HepG2 (cell line): Measurements from ENCODE around the gene COPS3. TPM values are rescaled to one million over a fixed set of nuclear protein-coding genes. Genes with fewer than 3 reads are reported as not detected.
"Not testable (repeated sequence)": the region's sequence is repeated elsewhere in the genome, so short reads cannot be mapped to it uniquely, and the experiment has no call there.

Source experiments
- ATAC-seq: fragments of 200-7000 bp; cut with Tn5 transposase; 3 replicates; pipeline ENCODE4 v1.9.1; 2020; ENCODE audit warnings: mild to moderate bottlenecking, moderate library complexity
- BruUV-seq: library from RNA; stranded (reverse); fragments of 400-500 nt; replicated peaks from 2 replicates; lab custom pipeline; 2021; lab: Mats Ljungman, UMichigan
- CTCF ChIA-PET: fragments of 300-600 bp; formaldehyde crosslinking; extraction: SDS; loops from one replicate; lab custom pipeline; 2021; ENCODE audit warnings: low total read pairs, inconsistent platforms, low intra/inter-chr PET ratio; lab: Yijun Ruan, JAX
- POLR2A ChIA-PET: fragments of 350-600 bp; sonication (Branson Sonifier 250); formaldehyde crosslinking; loops from one replicate; lab custom pipeline; 2020; ENCODE audit warnings: antibody characterized with exemption, inconsistent platforms; lab: Yijun Ruan, JAX
- DNase-seq: peaks from one replicate; pipeline ENCODE4 v3.0.0-alpha.2; 2015; ENCODE audit warnings: low spot score
- FAIRE-seq: peaks from 3 replicates; lab custom pipeline; 2011; peaks lifted over from hg19 to GRCh38; lab: Jason Lieb, UNC
- H2AFZ ChIP-seq: one replicate; pipeline ENCODE4 v1.6.1; 2011; ENCODE audit warnings: low read length, inconsistent platforms
- H3K27ac ChIP-seq: fragments of 300-600 bp; 3 replicates; pipeline ENCODE4 v1.8.0; 2011; ENCODE audit warnings: mixed run types, mild to moderate bottlenecking, mixed read lengths, low read length, inconsistent platforms; ENCODE audit not compliant: insufficient read depth; ENCODE audit errors: extremely low read length
- H3K27me3 ChIP-seq, 2 experiments: fragments of 200-600 bp in 1 of 2; 2 replicates in 1 of 2; 3 replicates in 1 of 2; pipeline versions ENCODE4 v1.6.0 to v1.8.0; 2011; ENCODE audit warnings: low read length in 2 of 2, mild to moderate bottlenecking in 2 of 2, moderate library complexity in 2 of 2, inconsistent platforms in 1 of 2; ENCODE audit not compliant: insufficient read depth in 2 of 2, control insufficient read depth in 1 of 2
- H3K36me3 ChIP-seq, 2 experiments: fragments of 200-600 bp in 1 of 2; replicated peaks in 1 of 2; 2 replicates in 1 of 2; 3 replicates in 1 of 2; pipeline versions ENCODE4 v1.5.1 to v1.8.0; 2011; ENCODE audit warnings: low read length in 2 of 2, inconsistent platforms in 1 of 2; ENCODE audit not compliant: insufficient read depth in 2 of 2, control insufficient read depth in 1 of 2
- H3K4me1 ChIP-seq: 2 replicates; pipeline ENCODE4 v1.5.1; 2012; ENCODE audit warnings: low read length, inconsistent platforms; ENCODE audit not compliant: insufficient read depth
- H3K4me2 ChIP-seq: 2 replicates; pipeline ENCODE4 v1.6.0; 2011; ENCODE audit warnings: low read depth, low read length, inconsistent platforms
- H3K4me3 ChIP-seq, 3 experiments: fragments of 200-600 bp in 1 of 3; sonication (generic), shearing (Covaris generic) in 1 of 3; replicated peaks in 1 of 3; 2 replicates each; pipeline ENCODE4 v1.5.1; 2011 to 2016; ENCODE audit warnings: low read length in 3 of 3, inconsistent platforms in 2 of 3, low read depth in 2 of 3, mild to moderate bottlenecking in 2 of 3, control low read depth in 1 of 3, mixed read lengths in 1 of 3; ENCODE audit not compliant: insufficient read depth in 1 of 3
- H3K79me2 ChIP-seq: one replicate; pipeline ENCODE4 v1.6.1; 2011; ENCODE audit warnings: low read length, inconsistent platforms; ENCODE audit not compliant: insufficient read depth
- H3K9ac ChIP-seq: 2 replicates; pipeline ENCODE4 v1.6.0; 2011; ENCODE audit warnings: mild to moderate bottlenecking, low read depth, low read length, inconsistent platforms; ENCODE audit not compliant: insufficient read depth
- H3K9me3 ChIP-seq: 2 replicates; pipeline ENCODE4 v1.5.1; 2012; ENCODE audit warnings: mild to moderate bottlenecking, low read length
- H4K20me1 ChIP-seq: 2 replicates; pipeline ENCODE4 v1.6.0; 2011; ENCODE audit warnings: inconsistent platforms, mild to moderate bottlenecking, low read length, moderate library complexity; ENCODE audit not compliant: insufficient read depth
- MBNL3 ChIP-seq: fragments of 250-450 bp; sonication (Bioruptor Pico); conservative IDR thresholded peaks from 2 replicates; pipeline ENCODE4 v1.8.0; 2022; ENCODE audit warnings: mild to moderate bottlenecking, inconsistent platforms
- TP53 ChIP-seq: sonication (generic); formaldehyde crosslinking; conservative IDR thresholded peaks from 2 replicates; pipeline ENCODE4 v1.4.0; 2020; ENCODE audit warnings: missing genetic modification reagents
- ZNF121 ChIP-seq: sonication (generic); formaldehyde crosslinking; IDR thresholded peaks from 2 replicates; pipeline ENCODE4 v1.5.0; 2020; ENCODE audit warnings: mild to moderate bottlenecking, missing genetic modification reagents
- WGBS: methylation state at CpG from one replicate; pipeline ENCODE4 v1.1.6; 2017; ENCODE audit warnings: low lambda C conversion rate; 5-methylcytosine and 5-hydroxymethylcytosine counted together
- in situ Hi-C: cut with HindIII; loops from 2 replicates; pipeline ENCODE4 v1.10.0; 2017; ENCODE audit warnings: low pct_unique_long_range_greater_than_20kb; ENCODE audit not compliant: extremely low pct_ligation_motif_present
- intact Hi-C: fragments of 100-400 bp; cut with micrococcal nuclease; formaldehyde crosslinking; loops from one replicate; pipeline ENCODE4 v1.10.0; 2022; ENCODE audit not compliant: unreplicated experiment
- polyA plus RNA-seq, 8 experiments: library from polyadenylated mRNA; depleted of rRNA in 3 of 8; stranded (reverse) in 7 of 8; unstranded in 1 of 8; fragments of >200 nt; fragmentation: Illumina TruSeq in 4 of 8; extraction: Trizol in 4 of 8; gene quantifications; 2 replicates each; pipeline versions ENCODE4 v1.2.1 to v1.2.3, GENCODE V29; 2011 to 2016; ENCODE audit warnings: low read depth in 4 of 8, missing spikeins in 1 of 8, mixed read lengths in 1 of 8; ENCODE audit not compliant: insufficient read depth in 1 of 8
- total RNA-seq, 5 experiments: library from RNA; depleted of rRNA; stranded (reverse); fragments of >200 nt; fragmentation: Illumina TruSeq; extraction: Trizol; gene quantifications; 2 replicates each; pipeline ENCODE4 v1.2.3, GENCODE V29; 2016; ENCODE audit warnings: low read depth in 1 of 5

Gene COPS3
- total and polyA plus RNA-seq, 2 of the 13 experiments (the other 11 are each of a cell fraction or from before 2014, with no cell fraction given) = 46.3 to 103 TPM

DNA sequence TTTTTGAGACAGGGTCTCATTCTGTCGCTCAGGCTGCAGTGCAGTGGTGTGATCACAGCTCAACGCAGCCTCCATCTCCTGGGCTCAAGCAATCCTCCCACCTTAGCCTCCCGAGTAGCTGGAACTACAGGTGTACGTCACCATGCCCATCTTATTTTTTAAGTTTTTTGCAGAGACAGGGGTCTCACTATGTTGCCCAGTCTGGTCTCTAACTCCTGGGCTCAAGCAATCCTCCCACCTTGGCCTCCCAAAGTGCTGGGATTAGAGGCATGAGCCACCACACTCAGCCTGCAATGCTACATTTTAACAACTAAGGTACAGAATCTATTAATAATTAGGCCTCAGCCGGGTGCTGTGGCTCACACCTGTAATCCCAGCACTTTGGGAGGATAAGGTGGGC is 3.6 kb downstream of the COPS3 start:
- H2AFZ ChIP-seq, in situ Hi-C loops, FAIRE-seq, H3K4me3 ChIP-seq, DNase-seq: not testable (repeated sequence)
- Histone ChIP-seq H3K79me2 (peaks cover 35% of the 10 kb centered on the region), H3K4me1 (peaks cover 24% of the 10 kb centered on the region), H3K36me3 (peaks cover 2 to 26% of the 10 kb centered on the region in 2 experiments; a peak in 4 of 5 replicates)
- TF ChIP-seq ZNF121 (CRISPR knock-in tag) = peak; percentile 34
- TF ChIP-seq, all 625 proteins: peak for 1; not testable (repeated sequence) for 624
- POLR2A ChIA-PET, H3K9me3 ChIP-seq, H3K4me2 ChIP-seq, intact Hi-C loops, CTCF ChIA-PET, H3K9ac ChIP-seq, H4K20me1 ChIP-seq, H3K27ac ChIP-seq, ATAC-seq, BruUV-seq, H3K27me3 ChIP-seq: not testable (repeated sequence)
- 97% methylated on average over 5 of the region's 5 CpGs for WGBS

DNA sequence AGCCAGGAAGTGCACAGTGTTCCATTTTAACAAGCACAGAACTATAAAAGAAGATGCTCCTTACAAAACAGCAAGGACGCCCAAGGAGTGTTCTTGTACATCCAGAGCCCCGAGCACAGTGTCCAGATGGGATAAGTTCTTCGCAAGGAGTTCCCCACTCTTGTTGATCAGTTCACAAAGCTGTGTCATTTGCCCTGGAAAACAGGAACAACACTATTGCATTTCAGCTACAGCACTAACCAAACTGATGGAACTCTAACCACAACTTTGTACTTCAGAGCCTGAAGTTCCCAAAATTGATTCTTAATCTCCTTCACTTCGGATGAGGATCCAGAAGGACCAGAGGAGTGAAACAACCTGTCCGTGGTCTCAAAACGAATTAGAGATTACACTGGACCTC is 5.1 kb downstream of the COPS3 start:
- intact Hi-C loops = no loop called here
- Histone ChIP-seq H3K79me2 (peaks cover 35% of the 10 kb centered on the region), H2AFZ (no peak overlapping the region), H3K36me3 (peaks cover 2 to 32% of the 10 kb centered on the region in 2 experiments; a peak in 4 of 5 replicates), H3K9me3 (no peaks in the 10 kb centered on the region), H3K4me2 (no peak overlapping the region), H4K20me1 (peaks cover 9% of the 10 kb centered on the region), H3K4me1 (peaks cover 14% of the 10 kb centered on the region), H3K27me3 (no peaks in the 10 kb centered on the region; a peak in 1 of 5 replicates), H3K27ac (no peak overlapping the region), H3K4me3 (no peak overlapping the region), H3K9ac (no peak overlapping the region)
- in situ Hi-C loops = no loop called here
- no TSS peak for BruUV-seq
- DNase-seq (no peak), FAIRE-seq (no peak), ATAC-seq (no peak)
- TF ChIP-seq MBNL3 = no peak
- no peak for TF ChIP-seq TP53 (CRISPR knock-in tag)
- ChIA-PET POLR2A (no interaction called here), CTCF (no interaction called here)
- WGBS = 95% methylated on average over 6 of the region's 6 CpGs
